ENCODE measurements around the gene PMM1.

GRCh38 chr22:41557401-41558240, 32.0 kb downstream of the PMM1 start:
- no peak for TF ChIP-seq CTCF (IDR thresholded peaks at IDR 0.05)
- TF ChIP-seq POLR2A (IDR thresholded peaks at IDR 0.05), result no peak

All from thyroid gland (tissue), 4 donors.